ENCODE results near the gene WBP2.
"Not testable (repeated sequence)": the region's sequence is repeated elsewhere in the genome, so short reads cannot be mapped to it uniquely, and the experiment has no call there.

Gene WBP2

GRCh38 chr17:75861927-75862317, 6.8 kb upstream of the WBP2 start:
- TF ChIP-seq, protein P1, sequence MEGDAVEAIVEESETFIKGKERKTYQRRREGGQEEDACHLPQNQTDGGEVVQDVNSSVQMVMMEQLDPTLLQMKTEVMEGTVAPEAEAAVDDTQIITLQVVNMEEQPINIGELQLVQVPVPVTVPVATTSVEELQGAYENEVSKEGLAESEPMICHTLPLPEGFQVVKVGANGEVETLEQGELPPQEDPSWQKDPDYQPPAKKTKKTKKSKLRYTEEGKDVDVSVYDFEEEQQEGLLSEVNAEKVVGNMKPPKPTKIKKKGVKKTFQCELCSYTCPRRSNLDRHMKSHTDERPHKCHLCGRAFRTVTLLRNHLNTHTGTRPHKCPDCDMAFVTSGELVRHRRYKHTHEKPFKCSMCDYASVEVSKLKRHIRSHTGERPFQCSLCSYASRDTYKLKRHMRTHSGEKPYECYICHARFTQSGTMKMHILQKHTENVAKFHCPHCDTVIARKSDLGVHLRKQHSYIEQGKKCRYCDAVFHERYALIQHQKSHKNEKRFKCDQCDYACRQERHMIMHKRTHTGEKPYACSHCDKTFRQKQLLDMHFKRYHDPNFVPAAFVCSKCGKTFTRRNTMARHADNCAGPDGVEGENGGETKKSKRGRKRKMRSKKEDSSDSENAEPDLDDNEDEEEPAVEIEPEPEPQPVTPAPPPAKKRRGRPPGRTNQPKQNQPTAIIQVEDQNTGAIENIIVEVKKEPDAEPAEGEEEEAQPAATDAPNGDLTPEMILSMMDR (IDR thresholded peaks at IDR 0.05; ENCODE audit: low read depth, low read length) = no peak
- TF ChIP-seq MYC (IDR thresholded peaks at IDR 0.05; ENCODE audit: low read depth, low read length) (no peak), POLR2A (IDR thresholded peaks at IDR 0.05; ENCODE audit: extremely low read depth, insufficient read length) (no peak), MAX (IDR thresholded peaks at IDR 0.05; ENCODE audit: low read depth, low read length) (no peak)
- no peak overlapping the region for H3K4me3 ChIP-seq (ENCODE audit: low read depth, low read length)
- peak; percentile 42 for DNase-seq (ENCODE audit: low read depth)

- not testable (repeated sequence) for H3K4me3 ChIP-seq (ENCODE audit: low read depth, low read length); DNase-seq (ENCODE audit: low read depth)
Measured at GRCh38 chr17:75859358-75859757, 4.2 kb upstream of the WBP2 start.

GRCh38 chr17:75856062-75856756, 1.1 kb upstream of the WBP2 start:
- H3K4me3 ChIP-seq (ENCODE audit: low read depth, low read length) = peak overlapping the region; percentile 67
- no peak for DNase-seq (ENCODE audit: low read depth)
- TF ChIP-seq POLR2A (IDR thresholded peaks at IDR 0.05; ENCODE audit: extremely low read depth, insufficient read length) (no peak), MAX (IDR thresholded peaks at IDR 0.05; ENCODE audit: low read depth, low read length) (peak; percentile 85), MYC (IDR thresholded peaks at IDR 0.05; ENCODE audit: low read depth, low read length) (no peak; the same call in 1 of the 2 replicates)
- TF ChIP-seq, protein P1 (IDR thresholded peaks at IDR 0.05; ENCODE audit: low read depth, low read length) = no peak

DNA sequence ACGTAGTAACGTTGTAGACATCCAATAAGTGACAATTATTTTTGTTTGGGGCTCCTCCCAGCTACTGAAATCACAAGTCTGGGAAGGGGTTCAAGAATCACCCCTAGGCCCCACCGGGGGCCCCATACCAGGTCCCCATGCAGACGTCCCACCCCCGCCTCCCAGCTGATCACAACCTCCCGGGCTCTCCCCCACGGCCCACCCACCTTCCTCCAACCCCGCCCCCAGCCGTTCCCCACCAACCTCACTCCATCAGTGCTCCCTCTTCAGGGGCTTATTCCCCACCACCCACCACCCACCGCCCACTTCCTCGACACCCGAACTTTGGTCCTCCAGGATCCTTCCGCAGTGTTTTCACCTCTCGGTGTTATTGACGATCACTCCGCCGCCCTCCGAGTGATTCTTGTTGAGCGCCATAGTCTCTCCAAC, 240 bp downstream of the WBP2 start:
- H3K4me3 ChIP-seq (ENCODE audit: low read depth, low read length) = peak overlapping the region; percentile 72
- DNase-seq (ENCODE audit: low read depth) = no peak
- TF ChIP-seq POLR2A (IDR thresholded peaks at IDR 0.05; ENCODE audit: extremely low read depth, insufficient read length) = no peak
- TF ChIP-seq MYC (IDR thresholded peaks at IDR 0.05; ENCODE audit: low read depth, low read length) = no peak
- TF ChIP-seq, protein P1 (IDR thresholded peaks at IDR 0.05; ENCODE audit: low read depth, low read length) = no peak
- no peak for TF ChIP-seq MAX (IDR thresholded peaks at IDR 0.05; ENCODE audit: low read depth, low read length)

GRCh38 chr17:75854101-75854748, 910 bp downstream of the WBP2 start:
- peak overlapping the region; percentile 72 for H3K4me3 ChIP-seq (ENCODE audit: low read depth, low read length)
- DNase-seq (ENCODE audit: low read depth) = no peak
- TF ChIP-seq MAX (IDR thresholded peaks at IDR 0.05; ENCODE audit: low read depth, low read length) (no peak), POLR2A (IDR thresholded peaks at IDR 0.05; ENCODE audit: extremely low read depth, insufficient read length) (no peak), MYC (IDR thresholded peaks at IDR 0.05; ENCODE audit: low read depth, low read length) (no peak)
- TF ChIP-seq, protein P1 (IDR thresholded peaks at IDR 0.05; ENCODE audit: low read depth, low read length) = no peak

- H3K4me3 ChIP-seq (ENCODE audit: low read depth, low read length) = no peak overlapping the region
- TF ChIP-seq, protein P1 (IDR thresholded peaks at IDR 0.05; ENCODE audit: low read depth, low read length) = no peak
- TF ChIP-seq MYC (IDR thresholded peaks at IDR 0.05; ENCODE audit: low read depth, low read length) (no peak), MAX (IDR thresholded peaks at IDR 0.05; ENCODE audit: low read depth, low read length) (no peak), POLR2A (IDR thresholded peaks at IDR 0.05; ENCODE audit: extremely low read depth, insufficient read length) (no peak)
- DNase-seq (ENCODE audit: low read depth) = no peak
Measured at GRCh38 chr17:75853433-75853832, 1.7 kb downstream of the WBP2 start.

DNA sequence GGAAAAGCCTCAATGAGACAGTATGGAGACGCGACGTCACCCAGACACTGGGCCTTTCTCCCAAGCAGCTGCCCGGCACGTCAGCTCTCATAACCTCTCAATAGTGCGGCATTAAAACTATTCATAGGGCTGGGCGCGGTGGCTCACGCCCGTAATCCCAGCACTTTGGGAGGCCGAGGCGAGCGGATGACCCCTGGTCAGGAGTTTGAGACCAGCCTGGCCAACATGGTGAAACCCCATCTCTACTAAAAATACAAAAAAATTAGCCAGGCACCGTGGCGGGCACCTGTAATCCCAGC, 3.5 kb downstream of the WBP2 start:
- not testable (repeated sequence) for DNase-seq (ENCODE audit: low read depth); H3K4me3 ChIP-seq (ENCODE audit: low read depth, low read length)

All from NB4 (cell line).